AG04449 (cell line): ENCODE measurements around the gene RPS4Y1.

Experiments used
- CTCF ChIA-PET: fragments of 350-600 bp; formaldehyde crosslinking; extraction: SDS; loops from one replicate; lab custom pipeline; 2021; ENCODE audit warnings: antibody characterized with exemption; lab: Yijun Ruan, JAX
- POLR2A ChIA-PET: fragments of 400-600, 350-600 bp; formaldehyde crosslinking; extraction: SDS; loops from one replicate; lab custom pipeline; 2020; ENCODE audit warnings: antibody characterized with exemption, inconsistent platforms; lab: Yijun Ruan, JAX
- DNase-seq: peaks from one replicate; pipeline ENCODE4 v3.0.0-alpha.2; 2010; ENCODE audit warnings: low read depth, low spot score
- H3K4me3 ChIP-seq: 2 replicates; pipeline ENCODE4 v1.5.1; 2011; ENCODE audit warnings: low read depth, mild to moderate bottlenecking, control low read depth, low read length
- TF ChIP-seq, protein P1 (sequence below): IDR thresholded peaks from one replicate; pipeline ENCODE4 v1.5.1; 2011; ENCODE audit warnings: mild to moderate bottlenecking, moderate library complexity, low read length, control low read depth, inconsistent platforms; ENCODE audit not compliant: insufficient read depth; ENCODE audit errors: missing control alignments

Gene RPS4Y1

GRCh38 chrY:2849368-2849767, 8.0 kb downstream of the RPS4Y1 start:
- DNase-seq = no peak
- H3K4me3 ChIP-seq = no peak overlapping the region
- ChIA-PET POLR2A (no interaction called here), CTCF (no interaction called here)
- TF ChIP-seq, protein P1, sequence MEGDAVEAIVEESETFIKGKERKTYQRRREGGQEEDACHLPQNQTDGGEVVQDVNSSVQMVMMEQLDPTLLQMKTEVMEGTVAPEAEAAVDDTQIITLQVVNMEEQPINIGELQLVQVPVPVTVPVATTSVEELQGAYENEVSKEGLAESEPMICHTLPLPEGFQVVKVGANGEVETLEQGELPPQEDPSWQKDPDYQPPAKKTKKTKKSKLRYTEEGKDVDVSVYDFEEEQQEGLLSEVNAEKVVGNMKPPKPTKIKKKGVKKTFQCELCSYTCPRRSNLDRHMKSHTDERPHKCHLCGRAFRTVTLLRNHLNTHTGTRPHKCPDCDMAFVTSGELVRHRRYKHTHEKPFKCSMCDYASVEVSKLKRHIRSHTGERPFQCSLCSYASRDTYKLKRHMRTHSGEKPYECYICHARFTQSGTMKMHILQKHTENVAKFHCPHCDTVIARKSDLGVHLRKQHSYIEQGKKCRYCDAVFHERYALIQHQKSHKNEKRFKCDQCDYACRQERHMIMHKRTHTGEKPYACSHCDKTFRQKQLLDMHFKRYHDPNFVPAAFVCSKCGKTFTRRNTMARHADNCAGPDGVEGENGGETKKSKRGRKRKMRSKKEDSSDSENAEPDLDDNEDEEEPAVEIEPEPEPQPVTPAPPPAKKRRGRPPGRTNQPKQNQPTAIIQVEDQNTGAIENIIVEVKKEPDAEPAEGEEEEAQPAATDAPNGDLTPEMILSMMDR = no peak

- no peak for DNase-seq
- H3K4me3 ChIP-seq = no peak overlapping the region
- ChIA-PET CTCF (interaction anchor here (0.6 kb wide), 1 partner anchor 41 kb away, joined by 3 read pairs; no protein-coding TSS in a partner anchor), POLR2A (no interaction called here)
- TF ChIP-seq, protein P1 = no peak
These were observed 12.9 kb downstream of the RPS4Y1 start for GRCh38 chrY:2854145-2854774.

GRCh38 chrY:2857068-2857467, 15.7 kb downstream of the RPS4Y1 start:
- DNase-seq = no peak
- no peak overlapping the region for H3K4me3 ChIP-seq
- ChIA-PET POLR2A (no interaction called here), CTCF (no interaction called here)
- TF ChIP-seq, protein P1 = no peak

DNA sequence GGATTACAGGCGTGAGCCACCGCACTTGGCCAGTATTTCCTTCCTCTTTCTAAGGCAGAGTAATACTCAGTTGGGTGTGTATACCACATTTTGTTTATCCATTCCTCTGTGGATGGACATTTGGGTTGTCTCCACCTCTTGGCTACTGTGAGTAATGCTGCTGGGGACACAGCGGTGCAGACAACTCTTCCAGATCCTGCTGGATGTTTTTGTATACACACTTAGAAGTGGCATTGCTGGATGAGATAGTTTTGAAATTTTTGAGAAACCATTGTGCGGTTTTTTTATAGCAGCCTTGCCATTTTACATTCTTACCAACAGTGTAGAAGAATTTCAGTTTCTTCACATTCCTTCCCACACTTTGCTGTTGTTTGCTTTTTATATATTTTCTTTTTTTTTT, 16.3 kb downstream of the RPS4Y1 start:
- no peak for DNase-seq
- TF ChIP-seq, protein P1 = peak; percentile 19
- no peak overlapping the region for H3K4me3 ChIP-seq
- ChIA-PET POLR2A (no interaction called here), CTCF (no interaction called here)

DNA sequence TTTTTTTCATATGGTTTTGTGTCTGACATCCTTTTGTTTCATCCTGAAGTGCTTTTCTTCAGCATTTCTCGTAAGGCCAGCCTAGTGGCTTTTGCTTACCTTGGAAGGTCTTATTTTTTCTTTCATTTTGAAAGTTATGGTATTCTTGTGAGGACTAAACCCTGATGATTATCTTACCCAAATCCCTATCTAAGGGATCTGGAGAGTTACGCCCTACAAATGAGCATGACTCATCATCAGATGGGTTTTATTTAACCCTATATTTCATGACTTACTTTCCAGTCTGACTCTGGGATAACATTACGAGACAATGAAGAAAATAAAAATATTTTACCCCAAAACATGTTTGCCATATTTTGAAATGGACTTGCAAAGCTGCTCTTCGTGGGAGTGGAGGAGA, 18.4 kb downstream of the RPS4Y1 start:
- no peak overlapping the region for H3K4me3 ChIP-seq
- ChIA-PET POLR2A (no interaction called here), CTCF (no interaction called here)
- no peak for DNase-seq
- TF ChIP-seq, protein P1 = no peak

DNA sequence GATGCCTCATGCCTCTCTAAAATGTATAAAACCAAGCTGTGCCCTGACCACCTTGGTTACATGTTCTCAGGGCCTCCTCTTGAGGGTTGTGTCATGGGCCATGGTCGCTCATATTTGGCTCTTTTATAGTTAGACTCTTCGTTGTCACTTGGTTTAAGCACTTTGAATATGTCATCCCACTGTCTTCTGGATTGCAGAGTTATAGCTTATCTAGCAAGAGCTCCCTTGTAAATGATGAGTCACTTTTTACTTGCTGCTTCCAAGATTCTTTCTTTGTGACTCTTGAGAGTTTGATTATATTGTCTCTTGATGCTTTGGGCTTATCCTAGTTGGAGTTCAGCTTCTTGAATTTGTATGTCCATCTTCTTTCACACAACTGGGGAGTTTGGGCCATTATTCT, 19.1 kb downstream of the RPS4Y1 start:
- no peak overlapping the region for H3K4me3 ChIP-seq
- CTCF ChIA-PET = interaction anchor here (0.8 kb wide), 1 partner anchor 61 kb away, joined by 4 read pairs; no protein-coding TSS in a partner anchor
- POLR2A ChIA-PET = no interaction called here
- TF ChIP-seq, protein P1 = no peak
- no peak for DNase-seq
